Endothelial cell (in vitro differentiated cells): Measurements from ENCODE around the gene PAX4. TPM values are rescaled to one million over a fixed set of nuclear protein-coding genes. Genes with fewer than 3 reads are reported as not detected.

ENCODE experiments used
- DNase-seq: peaks from one replicate; pipeline ENCODE4 v3.0.0; 2021; ENCODE audit warnings: low spot score
- H3K27ac Mint-ChIP-seq: one replicate; pipeline ENCODE4 v1.8.0; 2021; ENCODE audit warnings: mixed read lengths, inconsistent platforms; ENCODE audit not compliant: unreplicated experiment
- H3K27me3 Mint-ChIP-seq: one replicate; pipeline ENCODE4 v1.8.0; 2021; ENCODE audit warnings: mild to moderate bottlenecking, moderate library complexity, mixed read lengths, inconsistent platforms; ENCODE audit not compliant: unreplicated experiment
- H3K36me3 Mint-ChIP-seq: one replicate; pipeline ENCODE4 v1.8.0; 2021; ENCODE audit warnings: mild to moderate bottlenecking, low read depth, mixed read lengths, inconsistent platforms; ENCODE audit not compliant: unreplicated experiment
- H3K4me1 Mint-ChIP-seq: one replicate; pipeline ENCODE4 v1.8.0; 2021; ENCODE audit warnings: mild to moderate bottlenecking, mixed read lengths, inconsistent platforms; ENCODE audit not compliant: unreplicated experiment
- H3K4me3 Mint-ChIP-seq: one replicate; pipeline ENCODE4 v1.8.0; 2021; ENCODE audit warnings: mild to moderate bottlenecking, mixed read lengths, inconsistent platforms; ENCODE audit not compliant: unreplicated experiment
- H3K9me3 Mint-ChIP-seq: one replicate; pipeline ENCODE4 v1.8.0; 2021; ENCODE audit warnings: mixed read lengths, inconsistent platforms; ENCODE audit not compliant: unreplicated experiment
- CTCF ChIP-seq: fragments of 200-600 bp; sonication (generic); IDR thresholded peaks from one replicate; pipeline ENCODE4 v1.5.0; 2021; ENCODE audit warnings: antibody characterized with exemption; ENCODE audit not compliant: unreplicated experiment
- total RNA-seq: library from RNA; stranded (reverse); fragmentation: NEBNext Ultra II Directional; extraction: Animal tissue kit (Norgen Biotek cat#: 25700); gene quantifications from one replicate; pipeline ENCODE4 v1.2.1, GENCODE V29; 2021; ENCODE audit not compliant: unreplicated experiment

PAX4 gene
- total RNA-seq, 1 donor from 2014 or later = 0.33 TPM

GRCh38 chr7:127658970-127659630 lies 41.2 kb upstream of the PAX4 start:
- Mint-ChIP-seq H3K36me3 (peaks cover 30% of the 10 kb centered on the region), H3K27ac (no peak overlapping the region), H3K9me3 (no peaks in the 10 kb centered on the region), H3K27me3 (peaks cover 2% of the 10 kb centered on the region), H3K4me3 (no peak overlapping the region), H3K4me1 (peaks cover 59% of the 10 kb centered on the region)
- no peak for TF ChIP-seq CTCF
- DNase-seq = no peak

- no peak overlapping the region for H3K4me3 Mint-ChIP-seq
- H3K27ac Mint-ChIP-seq = no peak overlapping the region
- no peak for TF ChIP-seq CTCF
- peaks cover 38% of the 10 kb centered on the region for H3K36me3 Mint-ChIP-seq
- no peak for DNase-seq
- no peaks in the 10 kb centered on the region for H3K9me3 Mint-ChIP-seq
- H3K4me1 Mint-ChIP-seq = peaks cover 69% of the 10 kb centered on the region
- peaks cover 7% of the 10 kb centered on the region for H3K27me3 Mint-ChIP-seq
Measured at GRCh38 chr7:127657500-127657899, 39.6 kb upstream of the PAX4 start.

- Mint-ChIP-seq H3K4me1 (peaks cover 67% of the 10 kb centered on the region), H3K27ac (no peak overlapping the region), H3K9me3 (no peaks in the 10 kb centered on the region), H3K36me3 (peaks cover 28% of the 10 kb centered on the region), H3K27me3 (peaks cover 15% of the 10 kb centered on the region), H3K4me3 (peak overlapping the region; percentile 33)
- no peak for TF ChIP-seq CTCF
- DNase-seq = no peak
Measured at GRCh38 chr7:127655720-127656119, 37.8 kb upstream of the PAX4 start.

GRCh38 chr7:127654404-127655394 lies 36.8 kb upstream of the PAX4 start:
- peaks cover 15% of the 10 kb centered on the region for H3K27me3 Mint-ChIP-seq
- H3K9me3 Mint-ChIP-seq = no peaks in the 10 kb centered on the region
- DNase-seq = no peak
- H3K27ac Mint-ChIP-seq = peak overlapping the region; percentile 20
- peaks cover 58% of the 10 kb centered on the region for H3K4me1 Mint-ChIP-seq
- peak overlapping the region; percentile 97 for H3K4me3 Mint-ChIP-seq
- no peak for TF ChIP-seq CTCF
- H3K36me3 Mint-ChIP-seq = peaks cover 22% of the 10 kb centered on the region
